Caco-2 (cell line): ENCODE measurements around the gene PKM. TPM values are rescaled to one million over a fixed set of nuclear protein-coding genes. Genes with fewer than 3 reads are reported as not detected.

Source experiments
- BruUV-seq: library from RNA; stranded (reverse); fragments of 400-500 nt; replicated peaks from 2 replicates; lab custom pipeline; 2021; lab: Mats Ljungman, UMichigan
- CTCF ChIA-PET: fragments of 300-600 bp; sonication (Branson Sonifier 250); formaldehyde crosslinking; loops from one replicate; lab custom pipeline; 2022; ENCODE audit warnings: antibody characterized with exemption; lab: Charles Lee
- POLR2A ChIA-PET: fragments of 300-600 bp; sonication (Branson Sonifier 250); formaldehyde crosslinking; loops from one replicate; lab custom pipeline; 2022; ENCODE audit warnings: antibody characterized with exemption; lab: Charles Lee
- DNase-seq, 2 experiments: peaks; one replicate each; pipeline versions ENCODE4 v3.0.0 to v3.0.0-alpha.2; 2020 to 2022
- H3K27me3 ChIP-seq: replicated peaks from 2 replicates; pipeline ENCODE4 v1.6.0; 2011; ENCODE audit warnings: low read length; ENCODE audit not compliant: control insufficient read depth, insufficient read depth
- H3K36me3 ChIP-seq: 2 replicates; pipeline ENCODE4 v1.5.1; 2011; ENCODE audit warnings: low read length; ENCODE audit not compliant: control insufficient read depth, insufficient read depth
- H3K4me1 ChIP-seq: fragments of 250-450 bp; sonication (Bioruptor Pico); 2 replicates; pipeline ENCODE4 v1.5.1; 2020; ENCODE audit warnings: mild to moderate bottlenecking
- H3K4me3 ChIP-seq: 2 replicates; pipeline ENCODE4 v1.5.1; 2011; ENCODE audit warnings: low read depth, mild to moderate bottlenecking, control low read depth, low read length
- H3K9me3 ChIP-seq: fragments of 250-450 bp; sonication (Bioruptor Pico); 2 replicates; pipeline ENCODE4 v1.5.1; 2020; ENCODE audit warnings: mild to moderate bottlenecking, moderate library complexity
- H3K27ac Mint-ChIP-seq: one replicate; pipeline ENCODE4 v1.8.0; 2022; ENCODE audit warnings: mixed read lengths; ENCODE audit not compliant: unreplicated experiment
- H3K27me3 Mint-ChIP-seq: one replicate; pipeline ENCODE4 v1.8.0; 2022; ENCODE audit warnings: mixed read lengths; ENCODE audit not compliant: insufficient read depth, unreplicated experiment
- H3K36me3 Mint-ChIP-seq: one replicate; pipeline ENCODE4 v1.8.0; 2022; ENCODE audit warnings: mild to moderate bottlenecking, mixed read lengths; ENCODE audit not compliant: insufficient read depth, unreplicated experiment
- H3K4me1 Mint-ChIP-seq: one replicate; pipeline ENCODE4 v1.8.0; 2022; ENCODE audit warnings: low read depth, mixed read lengths; ENCODE audit not compliant: unreplicated experiment
- H3K4me3 Mint-ChIP-seq: one replicate; pipeline ENCODE4 v1.8.0; 2022; ENCODE audit warnings: mild to moderate bottlenecking, moderate library complexity, mixed read lengths; ENCODE audit not compliant: unreplicated experiment
- H3K9me3 Mint-ChIP-seq: one replicate; pipeline ENCODE4 v1.8.0; 2022; ENCODE audit warnings: mixed read lengths; ENCODE audit not compliant: unreplicated experiment
- intact Hi-C: fragments of 100-400 bp; cut with micrococcal nuclease; formaldehyde crosslinking; loops from one replicate; pipeline ENCODE4 v1.10.0; 2022; ENCODE audit not compliant: unreplicated experiment
- total RNA-seq: library from RNA; stranded (reverse); gene quantifications from 2 replicates; pipeline ENCODE4 v1.2.3, GENCODE V29; 2022
- TF ChIP-seq, protein P1 (sequence below), 2 experiments: fragments of 200-600 bp in 1 of 2; IDR thresholded peaks; 1 replicate in 1 of 2; 2 replicates in 1 of 2; pipeline versions ENCODE4 v1.5.1 to v1.8.0; 2011 to 2022; ENCODE audit warnings: antibody characterized with exemption in 1 of 2, control low read depth in 1 of 2, inconsistent platforms in 1 of 2, low read depth in 1 of 2, low read length in 1 of 2, mild to moderate bottlenecking in 1 of 2, moderate library complexity in 1 of 2; ENCODE audit not compliant: insufficient read depth in 1 of 2, severe bottlenecking in 1 of 2, unreplicated experiment in 1 of 2

The PKM gene
- total RNA-seq, 1 experiment from 2014 or later: 733 TPM

DNA sequence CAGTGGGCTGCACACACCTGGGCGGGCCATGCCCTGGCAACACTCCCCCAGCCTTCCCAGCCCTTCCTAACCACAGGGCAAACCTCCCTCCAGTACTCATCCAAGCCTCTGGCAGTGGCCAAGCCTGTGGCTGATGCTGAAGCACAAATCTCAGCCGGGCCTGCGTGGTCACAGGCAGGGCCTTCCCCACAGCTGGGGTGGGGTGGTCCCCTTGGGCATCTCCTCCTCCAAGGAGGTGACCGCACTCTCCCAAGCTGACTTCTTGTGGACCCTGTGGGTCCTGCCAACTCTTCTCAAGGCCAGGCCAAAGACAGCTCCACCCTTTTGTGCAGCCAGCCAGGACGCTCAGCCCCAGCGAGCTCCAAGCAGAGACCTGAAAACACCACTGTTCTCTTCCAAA is 54.8 kb downstream of the PKM start:
- ChIA-PET CTCF (no interaction called here), POLR2A (interaction anchor here (0.6 kb wide), 1 partner anchor 58 kb away, joined by 4 read pairs; the partner anchor contains the start of gene SENP8)
- no peaks in the 10 kb centered on the region for H3K27me3 ChIP-seq
- no TSS peak for BruUV-seq
- Mint-ChIP-seq H3K4me3 (no peak overlapping the region), H3K9me3 (no peaks in the 10 kb centered on the region), H3K36me3 (no peaks in the 10 kb centered on the region), H3K27me3 (no peaks in the 10 kb centered on the region), H3K4me1 (peaks cover 8% of the 10 kb centered on the region), H3K27ac (no peak overlapping the region)
- intact Hi-C loops: no loop called here
- TF ChIP-seq, protein P1, sequence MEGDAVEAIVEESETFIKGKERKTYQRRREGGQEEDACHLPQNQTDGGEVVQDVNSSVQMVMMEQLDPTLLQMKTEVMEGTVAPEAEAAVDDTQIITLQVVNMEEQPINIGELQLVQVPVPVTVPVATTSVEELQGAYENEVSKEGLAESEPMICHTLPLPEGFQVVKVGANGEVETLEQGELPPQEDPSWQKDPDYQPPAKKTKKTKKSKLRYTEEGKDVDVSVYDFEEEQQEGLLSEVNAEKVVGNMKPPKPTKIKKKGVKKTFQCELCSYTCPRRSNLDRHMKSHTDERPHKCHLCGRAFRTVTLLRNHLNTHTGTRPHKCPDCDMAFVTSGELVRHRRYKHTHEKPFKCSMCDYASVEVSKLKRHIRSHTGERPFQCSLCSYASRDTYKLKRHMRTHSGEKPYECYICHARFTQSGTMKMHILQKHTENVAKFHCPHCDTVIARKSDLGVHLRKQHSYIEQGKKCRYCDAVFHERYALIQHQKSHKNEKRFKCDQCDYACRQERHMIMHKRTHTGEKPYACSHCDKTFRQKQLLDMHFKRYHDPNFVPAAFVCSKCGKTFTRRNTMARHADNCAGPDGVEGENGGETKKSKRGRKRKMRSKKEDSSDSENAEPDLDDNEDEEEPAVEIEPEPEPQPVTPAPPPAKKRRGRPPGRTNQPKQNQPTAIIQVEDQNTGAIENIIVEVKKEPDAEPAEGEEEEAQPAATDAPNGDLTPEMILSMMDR (IDR thresholded peaks at IDR 0.05; ENCODE audit: insufficient read depth in 1 of 2, low read depth in 1 of 2, low read length in 1 of 2, severe bottlenecking in 1 of 2, unreplicated experiment in 1 of 2): no peak
- no peaks in the 10 kb centered on the region for H3K36me3 ChIP-seq
- H3K9me3 ChIP-seq: no peaks in the 10 kb centered on the region
- DNase-seq: no peak
- no peaks in the 10 kb centered on the region for H3K4me1 ChIP-seq
- H3K4me3 ChIP-seq: no peak overlapping the region

DNA sequence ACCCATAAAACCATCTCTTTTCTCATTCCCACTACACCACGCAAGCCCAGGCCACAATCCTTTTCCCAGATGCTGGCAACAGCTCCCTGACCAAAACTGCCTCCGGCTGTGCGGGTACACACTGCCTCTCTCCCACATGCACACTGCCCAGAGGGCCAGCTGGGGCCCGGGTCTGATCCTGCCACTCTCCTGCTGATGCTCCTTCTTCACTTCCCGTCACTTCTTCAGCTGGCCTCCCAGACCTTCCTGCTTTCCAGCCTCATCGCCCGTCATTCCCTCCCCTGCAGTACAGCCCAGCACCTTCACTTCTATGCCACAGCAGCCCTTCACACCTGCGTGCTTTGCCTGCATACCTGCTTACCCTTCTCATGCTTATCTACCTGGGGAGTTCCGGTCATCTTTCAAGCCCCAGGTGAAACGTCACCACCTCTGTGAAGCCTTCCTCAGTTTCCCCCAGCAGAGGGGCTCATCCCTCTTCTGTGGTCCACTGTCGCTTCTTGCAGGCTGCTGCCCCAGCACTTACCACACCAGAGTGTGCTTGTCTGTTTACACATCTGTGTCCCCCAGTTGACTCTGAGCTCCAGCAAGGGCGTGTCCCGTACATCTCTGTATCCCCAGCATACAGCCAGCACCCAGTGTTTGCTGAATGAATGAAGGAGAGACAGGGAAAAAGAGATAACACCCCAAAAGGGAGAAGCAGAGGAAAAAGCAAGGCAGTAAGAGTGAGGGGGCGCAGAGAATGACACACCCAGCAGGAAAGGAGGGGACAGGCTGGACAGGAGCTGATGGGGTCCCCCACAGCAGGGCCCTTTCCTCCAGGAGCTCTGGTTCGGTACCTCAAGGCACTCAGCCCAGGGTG is 55.6 kb downstream of the PKM start:
- no peaks in the 10 kb centered on the region for H3K27me3 ChIP-seq
- TF ChIP-seq, protein P1 (IDR thresholded peaks at IDR 0.05; ENCODE audit: insufficient read depth in 1 of 2, low read depth in 1 of 2, low read length in 1 of 2, severe bottlenecking in 1 of 2, unreplicated experiment in 1 of 2): no peak
- no peaks in the 10 kb centered on the region for H3K36me3 ChIP-seq
- Mint-ChIP-seq H3K36me3 (no peaks in the 10 kb centered on the region), H3K27ac (no peak overlapping the region), H3K27me3 (no peaks in the 10 kb centered on the region), H3K4me1 (peaks cover 8% of the 10 kb centered on the region), H3K4me3 (no peak overlapping the region), H3K9me3 (no peaks in the 10 kb centered on the region)
- H3K9me3 ChIP-seq: no peaks in the 10 kb centered on the region
- ChIA-PET CTCF (no interaction called here), POLR2A (no interaction called here)
- BruUV-seq: no TSS peak
- intact Hi-C loops: no loop called here
- H3K4me3 ChIP-seq: no peak overlapping the region
- no peak for DNase-seq
- peaks cover 5% of the 10 kb centered on the region; the same call in 1 of the 2 replicates for H3K4me1 ChIP-seq

GRCh38 chr15:72174551-72175165 is 56.3 kb downstream of the PKM start:
- Histone ChIP-seq H3K36me3 (no peaks in the 10 kb centered on the region), H3K27me3 (no peaks in the 10 kb centered on the region), H3K4me3 (no peak overlapping the region), H3K9me3 (no peaks in the 10 kb centered on the region), H3K4me1 (peaks cover 13% of the 10 kb centered on the region)
- no peak overlapping the region for H3K4me3 Mint-ChIP-seq
- ChIA-PET POLR2A (no interaction called here), CTCF (no interaction called here)
- no peaks in the 10 kb centered on the region for H3K36me3 Mint-ChIP-seq
- TF ChIP-seq, protein P1 (IDR thresholded peaks at IDR 0.05; ENCODE audit: insufficient read depth in 1 of 2, low read depth in 1 of 2, low read length in 1 of 2, severe bottlenecking in 1 of 2, unreplicated experiment in 1 of 2): no peak
- H3K27ac Mint-ChIP-seq: no peak overlapping the region
- no TSS peak for BruUV-seq
- intact Hi-C loops: no loop called here
- H3K9me3 Mint-ChIP-seq: no peaks in the 10 kb centered on the region
- no peak for DNase-seq
- peaks cover 8% of the 10 kb centered on the region for H3K4me1 Mint-ChIP-seq
- no peaks in the 10 kb centered on the region for H3K27me3 Mint-ChIP-seq
